GM12874 (cell line): ENCODE data around the gene TPM1.

Experiments
- CTCF ChIP-seq: IDR thresholded peaks from 2 replicates; pipeline ENCODE4 v1.5.1; 2011; ENCODE audit warnings: low read depth, mild to moderate bottlenecking, control low read depth, low read length, moderate library complexity; ENCODE audit not compliant: insufficient read depth

TPM1 gene

DNA sequence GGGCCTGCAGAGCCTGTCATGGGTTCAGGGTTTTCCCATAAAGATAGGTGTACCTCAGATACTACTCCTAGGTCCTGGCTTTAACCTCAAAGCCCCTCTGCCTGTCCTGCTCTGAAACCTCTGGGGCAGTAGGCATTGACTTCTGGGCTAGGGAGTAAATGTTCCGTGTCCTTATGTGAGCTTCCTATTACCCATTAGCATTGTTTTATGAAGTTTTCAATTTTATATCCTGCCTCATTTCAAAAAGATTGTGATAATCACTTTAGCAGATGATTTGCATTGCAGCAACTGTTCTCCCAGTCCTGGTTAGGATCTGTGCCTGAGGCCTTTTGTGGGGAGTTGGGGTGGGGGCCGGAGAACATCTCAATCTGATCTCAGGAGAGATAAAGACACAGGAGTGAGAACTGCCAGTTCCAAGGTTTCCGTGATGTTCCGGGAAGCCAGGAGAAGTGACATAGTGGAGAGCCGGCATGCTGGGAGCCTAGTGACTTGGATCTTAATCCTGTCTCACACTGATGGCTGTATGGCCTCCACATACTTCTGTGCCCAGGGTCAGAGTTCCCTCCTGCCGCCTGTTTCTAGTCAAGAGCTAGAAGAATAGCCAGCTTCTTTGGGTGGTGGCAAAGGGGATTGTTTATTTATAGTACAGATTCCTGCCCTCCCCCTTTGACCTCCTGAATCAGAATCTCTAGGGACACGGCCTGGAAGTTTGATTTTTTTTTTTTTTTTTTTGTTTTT, 10.6 kb downstream of the TPM1 start:
- TF ChIP-seq CTCF = no peak

DNA sequence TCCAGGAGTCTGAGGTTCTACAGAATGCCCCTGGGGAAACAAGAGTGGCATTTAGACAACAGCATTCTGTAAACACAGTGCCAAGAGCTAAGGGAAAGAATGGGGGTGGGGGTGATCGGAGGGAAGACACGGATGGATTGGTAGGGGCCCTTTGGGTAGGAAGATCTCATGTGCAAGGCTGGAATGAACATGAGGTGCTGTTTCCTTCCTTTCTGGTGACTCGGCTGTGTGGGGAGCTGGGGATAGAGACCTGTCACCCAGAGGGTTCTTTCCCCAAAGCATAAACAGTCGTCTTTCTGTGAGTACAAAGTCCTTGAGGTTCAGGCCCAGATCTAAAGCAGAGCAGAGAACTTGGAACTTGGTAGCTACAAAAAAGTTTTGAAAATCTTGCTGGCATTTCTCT, 11.7 kb downstream of the TPM1 start:
- no peak for TF ChIP-seq CTCF

GRCh38 chr15:63054985-63055384, 12.4 kb downstream of the TPM1 start:
- TF ChIP-seq CTCF = no peak

DNA sequence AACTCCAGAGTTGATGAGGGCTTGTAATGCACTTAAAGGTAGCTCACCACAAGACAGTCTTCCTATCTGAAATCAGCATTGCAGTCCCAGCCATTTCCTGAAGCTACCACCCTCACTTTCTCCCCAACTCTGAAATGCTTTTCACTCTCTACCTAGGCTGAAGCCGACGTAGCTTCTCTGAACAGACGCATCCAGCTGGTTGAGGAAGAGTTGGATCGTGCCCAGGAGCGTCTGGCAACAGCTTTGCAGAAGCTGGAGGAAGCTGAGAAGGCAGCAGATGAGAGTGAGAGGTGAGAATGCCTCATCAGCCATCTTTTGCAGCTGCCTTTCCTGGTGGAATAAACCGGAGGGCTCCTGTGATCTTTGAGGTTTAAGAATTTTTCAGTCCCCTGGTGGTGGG, 14.3 kb downstream of the TPM1 start:
- no peak for TF ChIP-seq CTCF

- no peak for TF ChIP-seq CTCF
Observed at GRCh38 chr15:63057468-63058345, 15.2 kb downstream of the TPM1 start.

GRCh38 chr15:63059075-63059474, 16.5 kb downstream of the TPM1 start:
- TF ChIP-seq CTCF = no peak

DNA sequence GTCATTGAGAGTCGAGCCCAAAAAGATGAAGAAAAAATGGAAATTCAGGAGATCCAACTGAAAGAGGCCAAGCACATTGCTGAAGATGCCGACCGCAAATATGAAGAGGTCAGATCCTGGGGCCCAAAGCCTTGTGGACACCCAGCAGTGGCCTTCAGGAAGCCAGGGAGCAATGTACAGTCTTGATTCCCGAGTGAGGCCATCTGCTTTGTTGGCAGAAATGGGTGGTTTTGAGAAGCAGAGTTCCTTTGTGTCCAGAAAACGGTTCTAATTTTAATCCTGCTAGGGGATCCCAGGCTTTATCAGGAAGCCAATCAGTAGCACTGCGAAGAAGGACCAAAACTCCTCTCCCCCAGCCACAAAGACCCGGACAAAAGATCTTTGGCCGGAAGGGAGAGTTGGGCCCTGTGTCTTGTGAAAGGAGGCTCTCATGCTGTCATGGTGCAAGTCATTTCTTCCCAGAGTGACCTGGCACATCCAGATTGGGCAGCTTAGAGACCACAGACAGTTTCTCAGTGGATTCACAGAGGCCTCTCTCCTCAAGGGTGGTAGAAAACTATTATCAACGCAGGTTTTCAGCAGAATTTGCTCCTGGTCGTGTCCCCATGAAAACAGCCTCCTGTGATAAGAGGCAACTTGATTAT, 17.1 kb downstream of the TPM1 start:
- TF ChIP-seq CTCF = no peak
